AG08396 (cell line): ENCODE measurements around the gene ACE.

Experiments
- DNase-seq: peaks from one replicate; pipeline ENCODE4 v3.0.0; 2012; ENCODE audit warnings: low spot score, mixed read lengths

The ACE gene

DNA sequence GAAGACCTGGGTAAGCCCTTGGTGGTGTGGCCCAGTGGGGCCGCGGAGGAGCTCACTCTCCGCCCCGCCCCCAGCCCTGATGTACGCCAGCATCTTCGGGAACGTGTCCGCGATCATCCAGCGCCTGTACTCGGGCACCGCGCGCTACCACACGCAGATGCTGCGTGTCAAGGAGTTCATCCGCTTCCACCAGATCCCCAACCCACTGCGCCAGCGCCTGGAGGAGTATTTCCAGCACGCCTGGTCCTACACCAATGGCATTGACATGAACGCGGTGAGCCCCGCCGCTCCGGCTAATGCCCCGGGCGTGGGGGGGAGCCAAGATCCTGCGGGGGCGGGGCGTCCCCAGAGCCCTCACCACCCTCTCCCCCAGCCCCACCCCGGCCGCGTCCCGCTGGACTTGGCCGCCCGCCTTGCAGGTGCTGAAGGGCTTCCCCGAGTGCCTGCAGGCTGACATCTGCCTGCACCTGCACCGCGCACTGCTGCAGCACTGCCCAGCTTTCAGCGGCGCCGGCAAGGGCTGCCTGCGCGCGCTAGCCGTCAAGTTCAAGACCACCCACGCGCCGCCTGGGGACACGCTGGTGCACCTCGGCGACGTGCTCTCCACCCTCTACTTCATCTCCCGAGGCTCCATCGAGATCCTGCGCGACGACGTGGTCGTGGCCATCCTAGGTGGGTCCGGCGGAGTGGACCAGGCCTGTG, 61.3 kb downstream of the ACE start:
- no peak for DNase-seq

DNA sequence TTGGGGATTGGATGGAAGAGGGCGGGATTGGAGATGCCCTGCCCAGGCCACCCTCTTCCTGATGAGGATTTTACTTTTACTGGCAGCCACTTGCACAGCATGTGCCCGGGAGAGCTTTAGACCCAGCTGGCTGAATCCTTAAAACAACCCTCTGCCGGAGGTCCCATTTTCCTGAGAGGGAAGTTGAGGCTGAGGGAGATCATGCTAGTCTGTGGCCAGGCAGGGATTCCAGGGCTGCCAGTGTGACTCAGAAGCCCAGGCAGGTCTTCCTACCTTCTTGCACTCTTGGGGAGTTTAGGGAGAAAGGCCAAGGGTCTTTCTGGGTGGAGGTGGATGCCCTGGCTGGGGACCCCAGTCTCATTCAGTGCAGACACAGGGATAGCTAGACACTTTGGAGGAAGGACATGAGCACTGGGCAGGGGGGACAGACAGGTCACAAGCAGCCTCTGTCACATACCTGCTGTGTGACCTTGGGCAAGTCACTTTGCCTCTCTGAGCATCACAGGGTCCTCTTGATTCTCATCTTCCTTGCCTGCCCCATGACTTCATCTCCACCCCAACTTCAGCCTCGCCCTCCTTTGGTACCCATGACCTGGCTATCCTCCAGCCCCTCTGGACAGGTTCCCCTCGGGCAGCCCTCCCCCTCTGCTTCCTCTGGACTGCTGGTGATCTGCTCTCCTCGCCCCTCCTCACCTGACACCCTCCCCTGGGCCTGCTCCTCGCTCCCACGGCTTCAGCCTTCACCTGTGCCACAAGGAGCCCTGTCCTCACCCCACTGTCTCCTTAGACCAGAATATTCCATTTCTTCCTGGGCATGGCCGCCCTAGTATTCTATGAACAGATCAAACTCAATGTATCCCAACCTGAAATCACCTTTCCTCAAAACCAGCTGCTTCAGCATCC, 62.1 kb downstream of the ACE start:
- no peak for DNase-seq

DNA sequence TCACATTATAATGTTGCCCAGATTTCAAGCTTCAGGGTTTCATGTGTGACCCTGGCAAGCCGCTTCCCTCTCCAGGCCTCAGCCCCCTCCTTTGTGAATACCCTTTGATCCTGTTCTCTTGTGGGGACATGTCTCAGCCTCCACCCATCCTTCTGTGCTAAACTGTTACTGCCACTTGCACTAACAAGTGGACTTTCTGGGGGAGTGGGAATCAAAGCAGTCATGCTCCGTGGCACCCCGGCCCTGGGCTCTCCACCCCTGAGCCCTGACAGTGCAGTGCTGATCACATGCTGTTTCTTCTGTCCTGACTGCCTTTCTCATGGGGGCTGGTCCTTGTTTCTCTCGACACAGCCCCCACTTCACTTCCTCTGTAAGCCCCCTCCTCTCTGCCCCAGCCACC, 63.7 kb downstream of the ACE start:
- no peak for DNase-seq

DNA sequence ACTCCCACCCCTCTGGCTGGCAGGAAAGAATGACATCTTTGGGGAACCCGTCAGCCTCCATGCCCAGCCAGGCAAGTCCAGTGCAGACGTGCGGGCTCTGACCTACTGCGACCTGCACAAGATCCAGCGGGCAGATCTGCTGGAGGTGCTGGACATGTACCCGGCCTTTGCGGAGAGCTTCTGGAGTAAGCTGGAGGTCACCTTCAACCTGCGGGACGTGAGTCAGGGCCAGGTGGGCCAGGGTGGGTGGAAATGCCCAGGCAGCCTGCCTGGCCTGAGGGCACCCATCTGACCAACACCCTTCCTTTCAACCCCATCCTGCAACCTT, 65.3 kb downstream of the ACE start:
- no peak for DNase-seq

DNA sequence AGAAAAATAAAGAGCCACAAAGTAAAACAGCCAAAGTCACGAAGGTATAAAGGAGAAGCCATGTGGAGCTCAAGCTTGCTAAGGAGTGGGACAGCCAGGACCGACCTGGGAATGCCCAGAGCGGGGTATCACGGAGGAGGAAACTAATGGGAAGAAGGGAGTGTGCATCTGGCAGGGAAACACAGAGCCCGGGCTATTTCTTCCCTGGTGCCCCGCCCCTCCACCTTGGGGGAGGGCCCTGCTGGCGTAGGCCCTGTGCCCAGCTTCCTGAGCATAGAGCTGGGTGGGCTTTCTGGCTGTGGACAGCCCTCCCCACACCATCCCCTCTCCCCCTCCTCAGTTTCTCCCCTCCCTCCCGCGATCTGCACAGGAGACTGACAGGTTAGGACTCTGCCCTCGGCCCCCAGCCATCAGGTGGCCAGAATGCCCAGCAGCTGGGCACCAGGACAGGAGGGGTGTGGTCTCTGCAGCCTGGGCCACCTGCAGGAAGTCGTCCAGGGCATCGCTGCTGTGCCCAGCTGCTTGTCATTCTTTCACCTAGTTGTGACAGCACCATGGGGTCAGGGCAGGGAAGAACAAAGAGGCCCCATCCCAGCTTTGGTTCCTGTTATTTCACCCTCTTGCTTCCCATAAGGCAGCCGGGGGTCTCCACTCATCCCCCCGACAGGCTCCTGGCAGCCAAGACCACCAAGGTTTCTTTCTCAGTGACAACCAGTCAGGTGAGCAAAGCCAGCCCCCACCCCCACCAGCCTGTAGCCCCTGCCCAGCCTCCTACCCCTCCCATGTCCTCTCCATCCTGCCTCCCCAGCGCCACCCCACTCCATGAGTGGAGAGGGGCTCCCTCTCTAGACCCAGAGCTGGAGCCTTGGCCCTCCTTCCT, 66.3 kb downstream of the ACE start:
- peak; percentile 3 for DNase-seq

DNA sequence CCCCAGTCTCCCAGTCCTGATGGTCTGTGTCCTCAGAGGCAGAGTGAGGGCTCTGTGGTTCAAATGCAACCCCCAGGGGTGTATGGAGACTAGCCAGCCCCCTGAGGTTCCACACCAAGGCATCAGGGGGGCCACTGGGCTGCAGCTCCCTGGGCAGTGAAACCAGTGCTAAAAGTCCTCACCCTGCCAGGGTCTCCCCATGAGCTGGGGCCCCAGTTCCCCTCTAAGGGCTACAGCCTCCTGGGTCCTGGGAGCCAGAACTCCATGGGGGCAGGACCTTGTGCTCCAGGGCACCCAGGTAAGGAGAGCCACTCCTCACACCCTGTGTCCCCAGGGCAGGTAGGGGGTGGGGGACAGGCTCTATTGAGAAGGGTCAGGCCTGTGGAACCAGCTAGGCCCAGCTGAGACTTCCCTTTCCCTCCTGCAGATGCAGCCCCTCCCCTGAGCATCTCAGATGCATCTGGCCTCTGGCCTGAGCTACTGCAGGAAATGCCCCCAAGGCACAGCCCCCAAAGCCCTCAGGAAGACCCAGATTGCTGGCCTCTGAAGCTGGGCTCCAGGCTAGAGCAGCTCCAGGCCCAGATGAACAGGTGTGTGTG, 67.1 kb downstream of the ACE start:
- peak; percentile 1 for DNase-seq

DNA sequence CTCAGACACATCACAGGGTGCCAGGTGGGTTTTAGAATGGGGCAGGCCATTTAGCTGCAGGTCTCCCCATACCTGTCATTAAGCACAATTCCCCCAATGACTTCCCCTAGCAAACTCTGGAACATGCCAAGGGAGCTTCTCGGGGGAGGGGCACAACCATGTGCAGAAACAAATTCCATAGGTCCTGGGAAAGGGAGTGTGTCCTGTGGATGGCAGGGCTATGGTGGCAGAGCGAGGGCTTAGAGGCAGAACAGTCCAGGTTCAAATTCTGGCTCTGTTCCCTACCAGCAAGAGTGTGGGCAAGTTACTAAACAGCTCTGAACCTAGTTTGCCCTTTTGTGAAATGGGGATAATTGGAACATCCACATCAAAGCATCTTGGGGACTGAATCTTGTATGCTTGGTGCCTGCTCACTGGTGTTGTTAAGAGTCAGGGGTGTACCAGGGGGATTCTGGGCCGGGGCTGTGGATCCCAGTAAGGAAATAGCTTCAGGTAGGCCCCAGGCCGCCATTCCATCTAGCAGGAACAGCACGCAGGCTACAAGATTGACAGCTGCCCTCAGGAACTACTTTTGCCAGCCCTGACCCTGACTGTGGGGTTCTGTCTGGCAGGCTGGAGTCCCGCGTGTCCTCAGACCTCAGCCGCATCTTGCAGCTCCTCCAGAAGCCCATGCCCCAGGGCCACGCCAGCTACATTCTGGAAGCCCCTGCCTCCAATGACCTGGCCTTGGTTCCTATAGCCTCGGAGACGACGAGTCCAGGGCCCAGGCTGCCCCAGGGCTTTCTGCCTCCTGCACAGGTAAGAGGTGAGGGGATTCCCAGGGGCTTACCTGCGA, 67.8 kb downstream of the ACE start:
- DNase-seq = no peak

DNA sequence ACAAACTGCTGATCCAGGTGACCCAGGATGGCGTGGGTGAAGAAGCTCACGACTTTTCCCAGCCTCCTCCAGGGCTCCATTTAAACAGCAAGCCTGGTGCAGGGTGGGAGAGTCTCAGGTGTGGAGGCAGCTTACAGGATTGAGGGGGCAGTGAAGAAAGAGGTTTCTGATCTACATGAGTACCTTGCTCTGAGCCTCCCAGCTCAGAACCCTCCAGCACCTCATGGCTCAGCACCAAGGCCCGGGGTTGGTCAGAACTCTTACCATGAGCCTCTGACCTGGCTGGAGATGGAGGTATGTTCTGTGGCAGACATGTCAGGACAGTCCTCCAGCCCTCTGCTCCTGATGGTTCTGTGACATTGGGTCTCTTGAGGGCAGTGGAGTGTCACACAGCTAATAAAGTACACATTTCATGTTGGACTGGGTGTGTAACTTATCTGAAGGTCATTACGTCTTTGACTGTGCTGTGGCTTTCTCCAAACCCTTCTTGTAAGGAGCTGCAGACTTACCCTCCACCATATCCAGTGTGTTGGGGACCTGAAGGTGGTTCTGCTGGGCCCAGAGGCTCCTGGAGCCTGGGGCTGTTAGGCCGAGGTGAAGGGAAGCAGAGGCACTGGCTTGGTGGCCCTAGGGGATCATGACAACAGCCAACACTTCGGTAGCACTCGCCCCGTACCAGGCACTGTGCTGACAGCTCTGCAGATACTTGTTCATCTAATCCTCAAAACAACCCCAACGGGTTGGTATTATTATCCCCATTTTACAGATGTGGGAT, 69.6 kb downstream of the ACE start:
- peak; percentile 1 for DNase-seq

DNA sequence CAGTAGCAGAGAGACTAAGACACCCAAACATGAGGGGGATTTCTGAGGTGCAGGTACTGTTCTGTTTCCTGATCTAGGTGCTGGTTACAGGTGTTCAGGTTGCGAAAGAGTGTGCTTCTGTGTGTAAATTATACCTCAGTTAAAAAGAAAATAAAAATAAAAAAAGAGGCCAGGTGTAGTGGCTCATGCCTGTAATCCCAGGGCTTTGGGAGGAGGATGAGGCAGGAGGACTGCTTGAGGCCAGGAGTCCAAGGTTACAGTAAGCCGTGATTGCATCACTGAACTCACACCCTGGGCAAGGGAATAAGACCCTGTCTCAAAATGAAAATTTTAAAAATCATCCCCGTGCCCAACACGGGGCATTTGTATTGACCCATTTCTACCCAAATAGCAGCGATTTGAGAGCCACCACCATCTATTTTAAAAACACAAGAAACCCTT, 70.2 kb downstream of the ACE start:
- no peak for DNase-seq
